Measurements from ENCODE around the gene CD226. TPM values are rescaled to one million over a fixed set of nuclear protein-coding genes. Genes with fewer than 3 reads are reported as not detected.

The CD226 gene
- total RNA-seq, result 1 to 10 TPM in 1 of 4 donors, under 1 TPM in 3; 0.03 to 1.6 (median 0.22) TPM

GRCh38 chr18:69947361-69948133 is at the start of gene CD226:
Gene CD226, minus strand, starts transcription at chr18:69947873. Its CDS starts 467 bp downstream, at chr18:69947406.
- Histone ChIP-seq H3K9me3 (no peaks in the 10 kb centered on the region), H3K4me3 (no peak within 1 kb of the TSS), H3K36me3 (no peaks in the 10 kb centered on the region), H3K4me1 (no peaks in the 10 kb centered on the region), H3K27ac (no peak within 1 kb of the TSS), H3K27me3 (no peaks in the 10 kb centered on the region)
- in situ Hi-C loops (cut with MboI; ENCODE audit: low sequenced_read_pairs in 4 of 4) (no loop called here), intact Hi-C loops (cut with DNase I; ENCODE audit: low total_unique reads) (no loop called here)
- no peak for TF ChIP-seq POLR2A (IDR thresholded peaks at IDR 0.05)
- no peak for TF ChIP-seq CTCF (IDR thresholded peaks at IDR 0.05 in 4 of 5, conservative IDR thresholded peaks at IDR 0.05 in 1 of 5)
- DNase-seq (no peak), ATAC-seq (no peak)

GRCh38 chr18:69996951-69997798 is 49.5 kb upstream of the CD226 start:
- Histone ChIP-seq H3K4me3 (no peak overlapping the region), H3K4me1 (no peaks in the 10 kb centered on the region), H3K9me3 (no peaks in the 10 kb centered on the region), H3K36me3 (peaks cover 0 to 14% of the 10 kb centered on the region in 2 donors), H3K27me3 (no peaks in the 10 kb centered on the region), H3K27ac (no peak overlapping the region)
- in situ Hi-C loops (cut with MboI; ENCODE audit: low sequenced_read_pairs in 4 of 4) (no loop called here), intact Hi-C loops (cut with DNase I; ENCODE audit: low total_unique reads) (no loop called here)
- no peak for TF ChIP-seq POLR2A (IDR thresholded peaks at IDR 0.05)
- TF ChIP-seq CTCF (IDR thresholded peaks at IDR 0.05 in 4 of 5, conservative IDR thresholded peaks at IDR 0.05 in 1 of 5), result no peak
- DNase-seq (no peak), ATAC-seq (no peak)

- peaks cover 0 to 7% of the 10 kb centered on the region in 2 donors for H3K36me3 ChIP-seq
These were observed 48.7 kb upstream of the CD226 start for GRCh38 chr18:69996417-69996816.

GRCh38 chr18:69995774-69996173 is 48.1 kb upstream of the CD226 start:
- in situ Hi-C loops (cut with MboI; ENCODE audit: low sequenced_read_pairs in 4 of 4) (no loop called here), intact Hi-C loops (cut with DNase I; ENCODE audit: low total_unique reads) (no loop called here)
- Histone ChIP-seq H3K4me1 (no peaks in the 10 kb centered on the region), H3K36me3 (peaks cover 0 to 6% of the 10 kb centered on the region in 2 donors), H3K27ac (no peak overlapping the region), H3K4me3 (no peak overlapping the region), H3K9me3 (no peaks in the 10 kb centered on the region), H3K27me3 (no peaks in the 10 kb centered on the region)
- ATAC-seq (no peak), DNase-seq (no peak)
- TF ChIP-seq POLR2A (IDR thresholded peaks at IDR 0.05) (no peak), CTCF (IDR thresholded peaks at IDR 0.05 in 4 of 5, conservative IDR thresholded peaks at IDR 0.05 in 1 of 5) (no peak)

More at GRCh38 chr18:69996417-69996816, 48.7 kb upstream of the CD226 start:
- in situ Hi-C loops (cut with MboI; ENCODE audit: low sequenced_read_pairs in 4 of 4) (no loop called here), intact Hi-C loops (cut with DNase I; ENCODE audit: low total_unique reads) (no loop called here)
- DNase-seq (no peak), ATAC-seq (no peak)
- Histone ChIP-seq H3K9me3 (no peaks in the 10 kb centered on the region), H3K27me3 (no peaks in the 10 kb centered on the region), H3K27ac (no peak overlapping the region), H3K4me3 (no peak overlapping the region), H3K4me1 (no peaks in the 10 kb centered on the region)
- TF ChIP-seq POLR2A (IDR thresholded peaks at IDR 0.05), result no peak
- TF ChIP-seq CTCF (IDR thresholded peaks at IDR 0.05 in 4 of 5, conservative IDR thresholded peaks at IDR 0.05 in 1 of 5), result no peak

Data from gastrocnemius medialis (tissue), 4 donors.